Thyroid gland (tissue), 4 donors: ENCODE data around the gene ERC1.

Experiments used
- CTCF ChIP-seq, 6 experiments: fragments of 200-600 bp in 3 of 6; fragments of 450-650 bp in 3 of 6; sonication (generic) in 3 of 6; IDR thresholded peaks; one replicate each; pipeline ENCODE4 v1.5.1; 2016 to 2019; ENCODE audit warnings: antibody characterized with exemption in 6 of 6, mild to moderate bottlenecking in 2 of 6, inconsistent platforms in 1 of 6, moderate library complexity in 1 of 6
- POLR2A ChIP-seq, 2 donors: fragments of 450-650 bp; IDR thresholded peaks; one replicate each; pipeline ENCODE4 v1.6.1; 2017; ENCODE audit warnings: antibody characterized with exemption in 2 of 2, mild to moderate bottlenecking in 2 of 2, moderate library complexity in 1 of 2

GRCh38 chr12:1197264-1198018 is 206.4 kb downstream of the ERC1 start:
- TF ChIP-seq CTCF (IDR thresholded peaks at IDR 0.05) (no peak), POLR2A (IDR thresholded peaks at IDR 0.05) (no peak)
